BLaER1 (cell line): ENCODE results near the gene SLC34A3.

Experiments used
- H3K27ac ChIP-seq: shearing (Covaris generic); formaldehyde crosslinking; 2 replicates; pipeline ENCODE4 v1.8.1; 2022
- H3K27me3 ChIP-seq: shearing (Covaris generic); formaldehyde crosslinking; 2 replicates; pipeline ENCODE4 v1.8.1; 2022
- H3K36me3 ChIP-seq: shearing (Covaris generic); formaldehyde crosslinking; 2 replicates; pipeline ENCODE4 v1.8.1; 2022
- H3K4me1 ChIP-seq: shearing (Covaris generic); formaldehyde crosslinking; 2 replicates; pipeline ENCODE4 v1.8.1; 2022
- H3K4me2 ChIP-seq: shearing (Covaris generic); formaldehyde crosslinking; 2 replicates; pipeline ENCODE4 v1.8.1; 2022
- H3K4me3 ChIP-seq: shearing (Covaris generic); formaldehyde crosslinking; 2 replicates; pipeline ENCODE4 v1.8.1; 2022
- H3K9ac ChIP-seq: shearing (Covaris generic); formaldehyde crosslinking; 2 replicates; pipeline ENCODE4 v1.8.1; 2022
- H3K9me3 ChIP-seq: shearing (Covaris generic); formaldehyde crosslinking; 2 replicates; pipeline ENCODE4 v1.8.1; 2022
- H4K20me1 ChIP-seq: shearing (Covaris generic); formaldehyde crosslinking; 2 replicates; pipeline ENCODE4 v1.8.1; 2022
- Cebpa-rat ChIP-seq: shearing (Covaris generic); IDR thresholded peaks from 2 replicates; pipeline ENCODE4 v1.8.1; 2022

SLC34A3 gene

GRCh38 chr9:137230705-137231371, at the start of gene SLC34A3:
TSS of gene SLC34A3 (plus strand) at chr9:137230901. CDS start at chr9:137231703, 802 bp downstream.
- Histone ChIP-seq H3K4me2 (peak within 1 kb of the TSS; percentile 83), H3K27me3 (no peaks in the 10 kb centered on the region), H3K9me3 (no peaks in the 10 kb centered on the region), H3K9ac (peak within 1 kb of the TSS; percentile 32), H3K4me1 (peaks cover 71% of the 10 kb centered on the region), H4K20me1 (peaks cover 15% of the 10 kb centered on the region; the same call in 1 of the 2 replicates), H3K27ac (peak within 1 kb of the TSS; percentile 50), H3K36me3 (no peaks in the 10 kb centered on the region), H3K4me3 (no peak within 1 kb of the TSS)
- no peak for TF ChIP-seq Cebpa-rat

GRCh38 chr9:137181680-137182079, 49.0 kb upstream of the SLC34A3 start:
- TF ChIP-seq Cebpa-rat: no peak
- peaks cover 52% of the 10 kb centered on the region for H4K20me1 ChIP-seq

GRCh38 chr9:137182836-137183235, 47.9 kb upstream of the SLC34A3 start:
- peaks cover 97% of the 10 kb centered on the region for H3K36me3 ChIP-seq
- H3K9me3 ChIP-seq: no peaks in the 10 kb centered on the region
- peaks cover 52% of the 10 kb centered on the region for H4K20me1 ChIP-seq
- no peak for TF ChIP-seq Cebpa-rat
- H3K4me1 ChIP-seq: peaks cover 22% of the 10 kb centered on the region
- no peak overlapping the region for H3K27ac ChIP-seq
- no peak overlapping the region for H3K4me2 ChIP-seq
- H3K4me3 ChIP-seq: no peak overlapping the region
- H3K27me3 ChIP-seq: no peaks in the 10 kb centered on the region
- H3K9ac ChIP-seq: no peak overlapping the region

More at GRCh38 chr9:137181680-137182079, 49.0 kb upstream of the SLC34A3 start:
- peaks cover 14% of the 10 kb centered on the region for H3K4me1 ChIP-seq
- H3K9ac ChIP-seq: no peak overlapping the region
- H3K4me3 ChIP-seq: no peak overlapping the region
- no peaks in the 10 kb centered on the region for H3K9me3 ChIP-seq
- no peaks in the 10 kb centered on the region for H3K27me3 ChIP-seq
- H3K36me3 ChIP-seq: peaks cover 100% of the 10 kb centered on the region
- no peak overlapping the region for H3K4me2 ChIP-seq
- no peak overlapping the region for H3K27ac ChIP-seq

- H3K36me3 ChIP-seq: peaks cover 85% of the 10 kb centered on the region
- H3K27ac ChIP-seq: no peak overlapping the region
- no peak for TF ChIP-seq Cebpa-rat
- H3K4me1 ChIP-seq: peaks cover 22% of the 10 kb centered on the region
- no peaks in the 10 kb centered on the region for H3K27me3 ChIP-seq
- no peaks in the 10 kb centered on the region for H3K9me3 ChIP-seq
- no peak overlapping the region for H3K9ac ChIP-seq
- H4K20me1 ChIP-seq: peaks cover 47% of the 10 kb centered on the region
- H3K4me2 ChIP-seq: no peak overlapping the region
- H3K4me3 ChIP-seq: no peak overlapping the region
Measured at GRCh38 chr9:137183980-137184595, 46.6 kb upstream of the SLC34A3 start.

- Histone ChIP-seq H3K4me2 (no peak overlapping the region), H4K20me1 (peaks cover 56% of the 10 kb centered on the region), H3K9me3 (no peaks in the 10 kb centered on the region), H3K27me3 (no peaks in the 10 kb centered on the region), H3K27ac (no peak overlapping the region), H3K4me1 (peaks cover 31% of the 10 kb centered on the region), H3K36me3 (peaks cover 80% of the 10 kb centered on the region), H3K4me3 (no peak overlapping the region), H3K9ac (no peak overlapping the region)
- no peak for TF ChIP-seq Cebpa-rat
Measured at GRCh38 chr9:137184881-137185660, 45.6 kb upstream of the SLC34A3 start.

- H3K4me2 ChIP-seq: peak overlapping the region; percentile 99
- H3K4me3 ChIP-seq: peak overlapping the region; percentile 87; the same call in 1 of the 2 replicates
- H3K9me3 ChIP-seq: no peaks in the 10 kb centered on the region
- H3K4me1 ChIP-seq: peaks cover 40% of the 10 kb centered on the region
- H3K36me3 ChIP-seq: peaks cover 79% of the 10 kb centered on the region
- no peak overlapping the region for H3K27ac ChIP-seq
- H3K9ac ChIP-seq: no peak overlapping the region
- no peaks in the 10 kb centered on the region for H3K27me3 ChIP-seq
- peaks cover 65% of the 10 kb centered on the region for H4K20me1 ChIP-seq
- TF ChIP-seq Cebpa-rat: no peak
Measured at GRCh38 chr9:137185921-137186320, 44.8 kb upstream of the SLC34A3 start.

- Histone ChIP-seq H3K27ac (no peak overlapping the region), H3K9me3 (no peaks in the 10 kb centered on the region), H4K20me1 (peaks cover 69% of the 10 kb centered on the region), H3K4me1 (peaks cover 44% of the 10 kb centered on the region), H3K9ac (peak overlapping the region; percentile 85; the same call in 1 of the 2 replicates), H3K27me3 (no peaks in the 10 kb centered on the region), H3K4me2 (peak overlapping the region; percentile 99), H3K4me3 (peak overlapping the region; percentile 87; the same call in 1 of the 2 replicates), H3K36me3 (peaks cover 79% of the 10 kb centered on the region)
- no peak for TF ChIP-seq Cebpa-rat
Measured at GRCh38 chr9:137186385-137186784, 44.3 kb upstream of the SLC34A3 start.

- no peaks in the 10 kb centered on the region for H3K27me3 ChIP-seq
- H3K27ac ChIP-seq: no peak overlapping the region
- peak overlapping the region; percentile 87 for H3K4me3 ChIP-seq
- H3K36me3 ChIP-seq: peaks cover 79% of the 10 kb centered on the region
- peak overlapping the region; percentile 85 for H3K9ac ChIP-seq
- no peaks in the 10 kb centered on the region for H3K9me3 ChIP-seq
- TF ChIP-seq Cebpa-rat: no peak
- peak overlapping the region; percentile 99 for H3K4me2 ChIP-seq
- H3K4me1 ChIP-seq: peaks cover 54% of the 10 kb centered on the region
- peaks cover 76% of the 10 kb centered on the region for H4K20me1 ChIP-seq
Measured at GRCh38 chr9:137187386-137187785, 43.3 kb upstream of the SLC34A3 start.

GRCh38 chr9:137188086-137188489, 42.6 kb upstream of the SLC34A3 start:
- H4K20me1 ChIP-seq: peaks cover 80% of the 10 kb centered on the region
- no peak for TF ChIP-seq Cebpa-rat
- H3K4me3 ChIP-seq: peak overlapping the region; percentile 87
- H3K27me3 ChIP-seq: no peaks in the 10 kb centered on the region
- H3K9me3 ChIP-seq: no peaks in the 10 kb centered on the region
- peaks cover 79% of the 10 kb centered on the region for H3K36me3 ChIP-seq
- H3K4me2 ChIP-seq: peak overlapping the region; percentile 99
- peak overlapping the region; percentile 91 for H3K27ac ChIP-seq
- H3K9ac ChIP-seq: peak overlapping the region; percentile 85
- peaks cover 61% of the 10 kb centered on the region for H3K4me1 ChIP-seq
